GM21786 (cell line): ENCODE data around the gene RIMKLB.
"Not testable (repeated sequence)": the region's sequence is repeated elsewhere in the genome, so short reads cannot be mapped to it uniquely, and the experiment has no call there.

Experiments used
- ATAC-seq: cut with Tn5 transposase; IDR thresholded peaks from one replicate; pipeline ENCODE4 v1.9.1; 2021; ENCODE audit not compliant: unreplicated experiment

The RIMKLB gene

DNA sequence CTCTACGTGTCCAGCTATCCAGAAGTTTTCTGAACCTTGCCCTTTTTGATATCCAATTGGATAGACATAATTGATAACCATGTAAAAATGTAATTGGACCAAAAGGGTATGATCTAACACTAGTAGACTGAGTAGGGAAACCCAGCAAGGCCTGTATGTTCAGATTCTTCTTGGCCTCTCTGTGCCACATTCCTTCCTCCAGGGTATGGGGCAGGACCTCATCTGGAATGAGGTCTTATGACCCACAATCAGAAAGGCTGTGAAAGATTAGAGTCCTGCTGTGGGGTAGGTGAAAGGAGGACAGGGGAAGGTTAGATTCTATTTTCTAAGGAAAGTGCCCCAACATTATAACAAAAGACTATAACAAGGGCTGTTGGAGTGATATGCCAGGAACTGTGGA, 73.3 kb downstream of the RIMKLB start:
- no peak for ATAC-seq

DNA sequence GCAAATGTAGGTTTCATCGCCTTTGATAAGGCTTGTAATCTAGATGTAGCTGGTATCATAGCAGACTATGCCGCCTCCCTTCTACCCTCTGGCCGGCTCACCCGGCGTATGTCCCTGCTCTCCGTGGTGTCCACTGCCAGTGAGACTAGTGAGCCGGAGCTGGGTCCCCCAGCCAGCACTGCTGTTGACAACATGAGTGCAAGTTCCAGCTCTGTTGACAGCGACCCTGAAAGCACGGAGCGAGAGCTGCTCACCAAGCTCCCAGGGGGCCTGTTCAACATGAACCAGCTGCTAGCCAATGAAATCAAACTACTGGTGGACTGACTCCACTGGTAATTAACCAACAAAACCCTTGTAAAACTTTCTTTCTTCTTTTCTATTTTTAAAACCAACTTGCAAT, 75.7 kb downstream of the RIMKLB start:
- ATAC-seq = no peak

DNA sequence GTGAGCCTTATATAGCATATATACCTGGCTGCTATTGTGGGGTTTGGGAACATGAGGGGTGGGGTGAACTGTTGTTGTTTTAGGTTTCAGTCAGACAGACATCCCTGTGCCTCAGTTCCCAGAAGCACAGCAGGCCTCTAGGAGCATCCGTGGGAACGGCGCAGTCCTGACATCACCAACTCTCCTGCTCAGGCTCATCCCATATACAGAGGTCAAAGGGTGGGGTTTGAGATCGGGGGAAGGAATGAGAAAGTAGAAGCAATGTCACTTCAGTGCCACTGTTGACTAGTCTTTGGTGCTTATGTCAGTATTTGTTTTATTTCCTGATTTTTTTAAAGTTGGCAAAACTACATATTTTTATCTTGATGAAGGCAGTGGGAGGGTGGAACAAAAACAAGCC, 81.5 kb downstream of the RIMKLB start:
- ATAC-seq = no peak

DNA sequence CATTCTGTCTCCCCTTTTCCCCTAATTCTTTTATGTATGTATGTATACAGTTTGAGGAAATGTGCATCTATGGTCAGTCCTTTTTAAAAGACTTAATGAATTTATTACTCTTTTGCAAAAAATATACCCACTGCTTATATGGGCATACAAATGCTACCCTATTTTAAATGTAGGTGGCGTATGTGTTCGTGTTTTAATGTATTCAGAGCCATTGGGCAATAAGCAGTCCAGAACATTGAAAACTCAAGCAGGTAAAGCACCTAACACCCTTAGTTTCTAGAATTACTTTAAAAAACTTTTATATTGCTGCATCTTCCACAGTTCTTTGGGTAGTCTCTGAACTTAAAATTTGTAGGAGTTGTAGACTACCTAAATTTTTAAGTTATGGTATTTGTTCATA, 82.1 kb downstream of the RIMKLB start:
- ATAC-seq = no peak

DNA sequence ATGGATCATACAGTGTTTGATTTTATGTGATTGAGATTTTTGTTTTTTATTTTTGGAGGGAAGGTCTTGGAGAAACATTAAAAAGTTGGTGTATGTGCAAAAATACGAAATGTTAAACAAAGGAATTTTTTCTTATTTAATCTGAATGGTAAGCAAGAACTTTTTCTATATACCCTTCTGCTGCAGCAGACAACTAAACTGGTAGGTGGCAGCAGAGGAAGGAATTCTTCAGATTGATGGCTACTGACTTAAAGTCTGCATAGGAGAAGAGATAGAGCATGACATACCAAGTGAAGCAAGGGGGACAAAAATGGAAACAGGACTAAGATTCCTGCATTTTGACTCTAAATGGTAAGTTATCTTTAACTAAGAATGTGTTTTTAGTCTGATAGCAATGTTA, 82.6 kb downstream of the RIMKLB start:
- no peak for ATAC-seq

DNA sequence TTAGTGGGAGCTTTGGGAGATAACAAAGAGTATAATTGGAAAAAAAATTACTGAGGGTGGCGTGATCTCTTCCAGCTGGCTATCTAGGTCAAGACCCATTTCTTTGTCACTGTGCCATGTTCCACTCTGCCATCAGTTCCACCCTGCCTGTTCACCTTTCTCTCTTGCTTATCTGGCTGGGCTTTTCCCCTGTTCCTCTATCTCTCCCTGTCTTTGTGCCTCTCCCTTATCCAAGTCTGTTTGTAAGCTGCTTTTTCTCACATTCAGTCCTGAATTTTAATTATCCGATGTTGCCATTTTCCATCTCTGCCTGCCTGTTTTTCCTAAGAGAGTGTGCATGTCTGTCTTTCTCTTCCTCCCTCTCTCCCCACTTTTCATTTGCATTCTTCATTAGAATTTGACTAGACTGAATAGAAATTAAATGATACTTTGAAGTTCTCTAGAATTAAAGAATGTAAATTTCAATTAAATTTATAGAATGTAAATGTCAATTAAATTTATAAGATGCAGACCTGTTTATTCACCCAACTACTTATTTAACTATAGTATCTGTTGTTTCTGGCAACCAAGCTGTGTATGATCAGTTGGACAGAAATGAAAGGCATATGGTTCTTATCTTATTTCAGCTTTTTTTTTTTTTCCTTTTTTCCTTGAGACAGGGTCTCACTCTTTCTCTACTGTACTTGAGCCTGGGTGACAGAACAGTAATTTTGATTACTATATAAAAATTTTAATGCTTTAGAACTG, 83.8 kb downstream of the RIMKLB start:
- ATAC-seq = no peak

DNA sequence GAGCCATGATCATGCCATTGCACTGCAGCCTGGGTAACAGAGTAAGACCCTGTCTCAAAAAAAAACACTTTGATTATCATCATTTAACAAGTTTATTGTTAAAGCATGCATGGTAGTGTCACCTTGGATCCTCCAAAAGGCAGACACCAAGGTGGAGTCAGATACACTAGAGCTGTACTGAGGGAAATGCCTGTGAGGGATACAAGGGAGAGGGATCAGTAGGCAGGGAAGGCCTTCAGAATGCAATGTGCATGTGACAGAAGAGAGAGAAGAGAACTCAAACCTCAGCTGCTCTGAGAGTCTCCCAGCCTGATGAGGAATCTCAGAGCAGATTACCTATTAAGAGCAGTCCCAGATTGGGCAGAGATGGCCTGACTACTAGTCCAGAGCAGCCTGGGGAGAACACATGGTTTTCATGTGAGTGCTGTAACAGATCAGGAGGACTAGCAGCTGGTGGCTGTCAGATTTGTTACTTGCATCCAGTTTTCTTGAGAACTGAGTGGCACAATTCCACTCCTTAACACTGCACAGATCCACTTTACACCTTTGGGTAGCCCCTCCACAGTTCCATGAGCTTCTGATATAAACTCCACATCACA, 86.6 kb downstream of the RIMKLB start:
- ATAC-seq = no peak

DNA sequence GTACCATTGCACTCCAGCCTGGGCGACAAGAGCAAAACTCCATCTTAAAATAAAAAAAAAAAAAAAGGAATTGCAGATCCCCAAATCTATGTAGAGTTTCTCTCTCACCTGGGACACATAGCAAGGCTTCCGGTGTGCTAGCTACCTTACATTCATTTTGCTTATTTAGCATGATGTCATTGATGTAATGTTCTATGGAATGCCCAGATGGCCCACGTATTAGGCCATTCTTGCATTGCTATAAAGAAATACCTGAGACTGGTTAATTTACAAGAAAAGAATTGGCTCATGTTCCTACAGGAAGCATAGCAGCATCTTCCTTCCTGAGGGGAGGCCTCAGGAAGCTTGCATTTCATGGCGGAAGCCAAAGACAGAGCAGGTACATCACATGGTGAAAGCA, 87.7 kb downstream of the RIMKLB start:
- ATAC-seq = no peak

DNA sequence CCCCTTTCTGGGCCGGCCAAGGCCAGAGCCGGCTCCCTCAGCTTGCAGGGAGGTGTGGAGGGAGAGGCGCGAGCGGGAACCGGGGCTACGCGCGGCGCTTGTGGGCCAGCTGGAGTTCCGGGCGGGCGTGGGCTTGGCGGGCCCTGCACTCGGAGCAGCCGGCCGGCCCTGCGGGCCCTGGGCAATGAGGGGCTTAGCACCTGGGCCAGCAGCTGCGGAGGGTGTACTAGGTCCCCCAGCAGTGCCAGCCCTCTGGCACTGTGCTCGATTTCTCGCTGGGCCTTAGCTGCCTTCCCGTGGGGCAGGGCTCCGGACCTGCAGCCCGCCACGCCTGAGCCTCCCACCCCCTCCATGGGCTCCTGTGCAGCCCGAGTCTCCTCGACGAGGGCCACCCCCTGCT, 89.4 kb downstream of the RIMKLB start:
- not testable (repeated sequence) for ATAC-seq

DNA sequence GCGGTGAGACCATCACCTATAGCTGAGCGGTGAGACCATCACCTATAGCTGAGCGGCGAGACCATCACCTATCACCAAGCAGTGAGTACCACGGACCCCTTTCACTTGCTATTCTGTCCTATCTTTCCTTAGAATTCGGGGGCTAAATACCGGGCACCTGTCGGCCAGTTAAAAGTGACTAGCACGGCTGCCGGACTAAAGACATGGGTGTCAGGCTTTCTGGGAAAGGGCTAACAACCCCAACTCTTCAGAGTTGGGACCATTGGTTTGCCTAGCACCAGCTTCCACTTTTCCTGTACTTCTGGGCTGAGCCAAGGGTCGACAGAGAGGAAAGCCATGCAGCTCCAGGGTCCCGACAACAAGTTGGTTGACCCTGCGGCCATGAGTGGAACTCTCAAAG, 90.9 kb downstream of the RIMKLB start:
- not testable (repeated sequence) for ATAC-seq

DNA sequence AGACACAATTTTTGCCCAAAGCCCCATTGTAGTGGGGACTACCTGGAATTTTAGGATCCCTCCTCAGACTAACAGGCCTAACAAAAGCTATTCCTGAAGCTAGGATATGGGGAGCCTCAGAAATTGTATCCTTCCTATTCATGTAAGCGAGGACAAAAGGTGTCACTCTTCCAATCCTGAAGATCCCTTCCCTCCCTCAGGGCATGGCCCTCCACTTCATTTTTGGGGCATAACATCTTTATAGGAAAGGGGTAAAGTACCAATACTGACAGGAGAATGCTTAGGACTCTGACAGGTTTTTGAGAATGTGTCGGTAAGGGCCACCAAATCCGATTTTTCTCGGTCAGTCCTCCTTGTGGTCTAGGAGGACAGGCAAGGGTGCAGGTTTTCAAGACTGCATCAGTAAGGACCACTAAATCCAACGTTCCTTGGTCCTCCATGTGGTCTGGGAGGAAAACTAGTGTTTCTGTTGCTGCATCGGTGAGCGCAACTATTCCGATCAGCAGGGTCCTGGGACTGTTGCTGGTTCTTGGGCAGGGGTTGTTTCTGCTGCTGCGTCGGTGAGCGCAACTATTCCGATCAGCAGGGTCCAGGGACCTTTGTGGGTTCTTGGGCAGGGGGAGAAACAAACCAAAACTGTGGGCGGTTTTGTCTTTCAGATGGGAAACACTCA, 91.7 kb downstream of the RIMKLB start:
- not testable (repeated sequence) for ATAC-seq

DNA sequence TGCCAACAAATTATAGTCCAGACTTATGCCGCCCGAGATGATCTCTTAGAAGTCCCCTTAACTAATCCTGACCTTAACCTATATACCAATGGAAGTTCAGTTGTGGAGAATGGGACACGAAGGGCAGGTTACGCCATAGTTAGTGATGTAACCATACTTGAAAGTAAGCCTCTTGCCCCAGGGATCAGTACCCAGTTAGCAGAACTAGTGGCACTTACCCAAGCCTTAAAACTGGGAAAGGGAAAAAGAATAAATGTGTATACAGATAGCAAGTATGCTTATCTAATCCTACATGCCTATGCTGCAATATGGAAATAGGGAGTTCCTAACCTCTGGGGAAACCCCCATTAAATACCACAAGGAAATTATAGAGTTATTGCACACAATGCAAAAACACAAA, 95.4 kb downstream of the RIMKLB start:
- ATAC-seq = not testable (repeated sequence)

DNA sequence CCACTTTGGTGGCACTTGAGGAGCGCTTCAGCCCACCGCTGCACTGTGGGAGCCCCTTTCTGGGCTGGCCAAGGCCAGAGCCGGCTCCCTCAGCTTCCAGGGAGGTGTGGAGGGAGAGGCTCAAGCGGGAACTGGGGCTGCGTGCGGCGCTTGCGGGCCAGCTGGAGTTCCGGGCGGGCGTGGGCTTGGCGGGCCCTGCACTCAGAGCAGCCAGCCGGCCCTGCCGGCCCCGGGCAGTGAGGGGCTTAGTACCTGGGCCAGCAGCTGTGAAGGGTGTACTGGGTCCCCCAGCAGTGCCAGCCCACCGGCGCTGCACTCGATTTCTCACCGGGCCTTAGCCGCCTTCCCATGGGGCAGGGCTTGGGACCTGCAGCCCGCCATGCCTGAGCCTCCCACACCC, 96.8 kb downstream of the RIMKLB start:
- ATAC-seq = not testable (repeated sequence)

DNA sequence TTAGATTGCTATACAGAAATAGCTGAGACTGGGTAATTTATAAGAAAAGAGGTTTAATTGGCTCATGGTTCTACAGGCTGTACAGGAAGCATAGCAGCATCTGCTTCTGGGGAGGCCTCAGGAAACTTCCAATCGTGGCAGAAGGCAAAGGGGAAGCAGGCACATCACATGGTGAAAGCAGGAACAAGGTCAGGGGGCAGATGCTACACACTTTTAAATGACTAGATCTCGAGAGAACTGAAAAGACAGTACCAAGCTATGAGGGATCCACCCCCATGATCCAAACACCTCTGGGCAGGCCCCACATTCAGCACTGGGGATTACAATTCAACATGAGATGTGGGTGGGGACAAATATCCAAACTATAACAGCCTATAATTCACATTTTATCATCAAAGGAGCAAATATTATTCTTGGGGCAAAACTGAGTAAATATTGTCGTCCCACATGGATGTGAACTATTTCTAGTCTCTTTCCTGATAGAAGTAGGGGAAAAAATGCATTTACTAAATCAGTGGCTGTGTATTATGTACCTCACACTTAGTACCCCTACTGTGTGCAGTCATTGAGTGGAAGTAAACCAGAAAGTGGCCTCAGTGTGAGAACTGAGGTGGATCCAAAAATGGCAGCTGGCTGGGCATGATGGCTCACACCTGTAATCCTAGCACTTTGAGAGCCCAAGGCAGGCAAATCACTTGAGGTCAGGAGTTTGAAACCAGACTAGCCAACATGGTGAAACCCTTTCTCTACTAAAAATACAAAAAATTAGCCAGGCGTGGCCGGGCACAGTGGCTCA, 99.2 kb downstream of the RIMKLB start:
- no peak for ATAC-seq

DNA sequence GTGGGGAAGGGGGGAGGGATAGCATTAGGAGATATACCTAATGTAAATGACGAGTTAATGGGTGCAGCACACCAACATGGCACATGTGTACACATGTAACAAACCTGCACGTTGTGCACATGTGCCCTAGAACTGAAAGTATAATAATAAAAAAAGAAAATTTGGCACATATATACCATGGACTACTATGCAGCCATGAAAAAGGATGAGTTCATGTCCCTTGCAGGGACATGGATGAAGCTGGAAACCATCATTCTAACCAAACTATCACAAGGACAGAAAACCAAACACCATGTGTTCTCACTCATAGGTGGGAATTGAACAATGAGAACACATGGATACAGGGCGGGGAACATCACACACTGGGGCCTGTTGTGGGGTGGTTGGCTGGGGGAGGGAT, 103.4 kb downstream of the RIMKLB start:
- ATAC-seq = not testable (repeated sequence)

DNA sequence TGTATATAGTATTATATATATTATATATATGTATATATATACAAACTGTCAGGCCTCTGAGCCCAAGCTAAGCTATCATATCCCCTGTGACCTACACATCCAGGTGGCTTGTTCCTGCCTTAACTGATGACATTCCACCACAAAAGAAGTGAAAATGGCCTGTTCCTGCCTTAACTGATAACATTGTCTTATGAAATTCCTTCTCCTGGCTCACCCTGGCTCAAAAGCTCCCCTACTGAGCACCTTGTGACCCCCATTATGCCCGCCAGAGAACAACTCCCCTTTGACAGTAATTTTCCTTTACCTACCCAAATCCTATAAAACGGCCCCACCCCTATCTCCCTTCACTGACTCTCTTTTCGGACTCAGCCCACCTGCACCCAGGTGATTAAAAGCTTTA, 107.0 kb downstream of the RIMKLB start:
- not testable (repeated sequence) for ATAC-seq

DNA sequence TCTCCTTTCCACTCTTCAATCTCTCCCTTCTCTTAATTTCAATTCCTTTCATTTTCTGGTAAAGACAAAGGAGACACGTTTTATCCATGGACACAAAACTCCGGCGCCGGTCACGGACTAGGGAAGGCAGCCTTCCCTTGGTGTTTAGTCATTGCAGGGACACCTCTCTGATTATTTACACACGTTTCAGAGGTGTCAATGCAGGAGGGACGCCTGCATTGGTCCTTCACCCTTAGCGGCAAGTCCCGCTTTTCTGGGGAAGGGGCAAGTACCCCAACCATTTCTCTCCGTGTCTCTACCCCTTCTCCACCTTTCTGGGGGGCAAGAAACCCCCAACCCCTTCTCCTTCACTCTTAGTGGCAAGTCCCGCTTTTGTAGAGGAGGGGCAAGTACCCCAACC, 107.7 kb downstream of the RIMKLB start:
- ATAC-seq = not testable (repeated sequence)

DNA sequence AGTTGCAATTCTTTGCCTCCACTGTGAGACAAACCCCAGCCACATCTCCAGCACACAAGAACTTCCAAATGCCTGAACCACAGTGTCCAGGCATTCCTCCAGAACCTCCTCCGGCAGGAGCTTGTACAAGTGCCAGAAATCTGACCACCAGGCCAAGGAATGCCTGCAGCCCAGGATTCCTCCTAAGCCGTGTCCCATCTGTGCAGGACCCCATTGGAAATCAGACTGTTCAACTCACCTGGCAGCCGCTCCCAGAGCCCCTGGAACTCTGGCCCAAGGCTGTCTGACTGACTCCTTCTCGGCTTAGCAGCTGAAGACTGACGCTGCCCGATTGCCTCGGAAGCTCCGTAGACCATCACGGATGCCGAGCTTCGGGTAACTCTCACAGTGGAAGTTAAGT, 109.3 kb downstream of the RIMKLB start:
- not testable (repeated sequence) for ATAC-seq

DNA sequence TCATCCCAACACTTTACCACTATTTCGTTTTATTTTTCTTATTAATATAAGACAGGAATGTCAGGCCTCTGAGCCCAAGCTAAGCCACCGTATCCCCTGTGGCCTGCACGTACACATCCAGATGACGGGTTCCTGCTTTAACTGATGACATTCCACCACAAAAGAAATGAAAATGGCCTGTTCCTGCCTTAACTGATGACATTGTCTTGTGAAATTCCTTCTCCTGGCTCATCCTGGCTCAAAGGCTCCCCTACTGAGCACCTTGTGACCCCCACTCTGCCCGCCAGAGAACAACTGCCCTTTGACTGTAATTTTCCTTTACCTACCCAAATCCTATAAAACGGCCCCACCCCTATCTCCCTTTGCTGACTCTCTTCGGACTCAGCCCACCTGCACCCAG, 112.3 kb downstream of the RIMKLB start:
- ATAC-seq = not testable (repeated sequence)

DNA sequence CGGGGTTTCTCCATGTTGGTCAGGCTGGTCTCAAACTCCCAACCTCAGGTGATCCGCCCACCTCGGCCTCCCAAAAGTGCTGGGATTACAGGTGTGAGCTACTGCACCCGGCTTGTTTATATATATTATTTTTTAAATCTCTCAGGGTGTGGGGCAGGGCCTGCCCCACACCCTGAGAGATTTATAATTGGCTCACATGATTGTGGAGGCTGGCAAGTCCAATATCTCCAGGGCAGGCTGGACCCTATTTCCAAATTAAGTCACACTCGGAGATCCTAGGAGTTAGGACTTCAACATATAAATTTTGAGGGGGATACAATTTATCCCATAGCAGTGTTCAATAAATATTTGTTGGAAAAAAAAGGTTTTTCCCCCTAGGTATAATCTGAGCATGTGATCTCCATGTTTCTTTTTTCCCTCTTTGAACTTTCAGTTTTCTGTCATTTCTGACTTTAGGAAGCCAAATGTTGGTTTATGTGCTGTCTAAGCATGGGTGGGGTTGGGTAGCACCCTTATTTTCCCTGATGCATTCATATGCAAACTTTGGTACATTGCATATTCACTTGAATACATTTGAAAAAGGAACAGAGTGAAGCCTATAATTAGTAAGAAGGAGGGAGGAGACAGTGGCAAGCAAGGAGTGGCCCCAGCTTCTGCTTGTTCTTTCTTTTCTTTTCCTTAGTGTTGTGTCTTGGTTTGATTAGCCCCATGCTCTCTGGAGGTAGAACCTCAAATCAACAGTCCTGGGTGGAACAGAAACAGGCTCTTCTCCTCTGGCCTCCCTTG, 116.0 kb downstream of the RIMKLB start:
- no peak for ATAC-seq
